GM23248 (cell line): ENCODE data around the gene DAAM1. TPM values are rescaled to one million over a fixed set of nuclear protein-coding genes. Genes with fewer than 3 reads are reported as not detected.

Experiments used
- DNase-seq: peaks from one replicate; pipeline ENCODE4 v3.0.0-alpha.2; 2015
- H2AFZ ChIP-seq: fragments of 200-600 bp; sonication (generic); 2 replicates; pipeline ENCODE4 v1.6.1; 2016; ENCODE audit warnings: antibody characterized with exemption
- H3F3A ChIP-seq: fragments of 200-600 bp; sonication (generic); 2 replicates; pipeline ENCODE4 v1.6.1; 2016; ENCODE audit warnings: mild to moderate bottlenecking, antibody characterized with exemption, mixed run types; ENCODE audit not compliant: insufficient read depth
- H3K27ac ChIP-seq: fragments of 200-600 bp; sonication (generic); 2 replicates; pipeline ENCODE4 v1.5.1; 2016; ENCODE audit warnings: mild to moderate bottlenecking
- H3K27me3 ChIP-seq: fragments of 200-600 bp; sonication (generic); replicated peaks from 2 replicates; pipeline ENCODE4 v1.6.1; 2016; ENCODE audit warnings: mild to moderate bottlenecking; ENCODE audit not compliant: insufficient read depth
- H3K36me3 ChIP-seq: fragments of 200-600 bp; sonication (generic); 2 replicates; pipeline ENCODE4 v1.6.1; 2016; ENCODE audit warnings: low read depth, mild to moderate bottlenecking
- H3K4me1 ChIP-seq: fragments of 200-600 bp; sonication (generic); 2 replicates; pipeline ENCODE4 v1.6.1; 2016; ENCODE audit warnings: mild to moderate bottlenecking; ENCODE audit not compliant: insufficient read depth
- H3K4me2 ChIP-seq: fragments of 200-600 bp; sonication (generic); one replicate; pipeline ENCODE4 v1.6.1; 2016; ENCODE audit warnings: mild to moderate bottlenecking; ENCODE audit not compliant: unreplicated experiment
- H3K4me3 ChIP-seq: fragments of 200-600 bp; sonication (generic); 2 replicates; pipeline ENCODE4 v1.5.1; 2016; ENCODE audit warnings: mild to moderate bottlenecking
- H3K79me2 ChIP-seq: fragments of 200-600 bp; sonication (generic); 2 replicates; pipeline ENCODE4 v1.6.1; 2016; ENCODE audit warnings: mild to moderate bottlenecking; ENCODE audit not compliant: insufficient read depth
- H3K9ac ChIP-seq: fragments of 200-600 bp; sonication (generic); 2 replicates; pipeline ENCODE4 v1.6.1; 2016; ENCODE audit warnings: mild to moderate bottlenecking
- H3K9me2 ChIP-seq: fragments of 200-600 bp; sonication (generic); 2 replicates; pipeline ENCODE4 v1.6.1; 2016; ENCODE audit warnings: mixed run types, mild to moderate bottlenecking, moderate library complexity; ENCODE audit not compliant: insufficient read depth
- H3K9me3 ChIP-seq: fragments of 200-600 bp; sonication (generic); one replicate; pipeline ENCODE4 v1.6.1; 2017; ENCODE audit warnings: low read depth
- H4K20me1 ChIP-seq: fragments of 200-600 bp; sonication (generic); 2 replicates; pipeline ENCODE4 v1.6.0; 2016; ENCODE audit not compliant: insufficient read depth
- EZH2 ChIP-seq: fragments of 200-600 bp; sonication (generic); IDR thresholded peaks from 2 replicates; pipeline ENCODE4 v1.6.1; 2018; ENCODE audit warnings: antibody characterized with exemption, mild to moderate bottlenecking; ENCODE audit not compliant: insufficient read depth, poor library complexity, severe bottlenecking
- EZH2phosphoT487 ChIP-seq: fragments of 200-600 bp; sonication (generic); IDR thresholded peaks from 2 replicates; pipeline ENCODE4 v1.6.1; 2018; ENCODE audit warnings: antibody characterized with exemption, moderate library complexity, mild to moderate bottlenecking, low read depth; ENCODE audit not compliant: insufficient read depth
- WGBS, 2 experiments: methylation state at CpG; one replicate each; pipeline ENCODE4 v1.1.6; 2015 to 2017; ENCODE audit warnings: low lambda C conversion rate in 2 of 2, low coverage in 1 of 2; ENCODE audit errors: missing lambda C conversion rate in 2 of 2; 5-methylcytosine and 5-hydroxymethylcytosine counted together
- in situ Hi-C: fragments of 300-500 bp; cut with MboI; formaldehyde crosslinking; loops from 2 replicates; pipeline ENCODE4 v1.15.0; 2020
- polyA plus RNA-seq: library from polyadenylated mRNA; unstranded; fragments of >200 nt; fragmentation: Nextera tagmentation; extraction: Ambion mirVana; gene quantifications from 2 replicates; pipeline ENCODE4 v1.2.1, GENCODE V29; 2016
- total RNA-seq: library from RNA; depleted of rRNA; stranded (reverse); fragments of >200 nt; shearing (Covaris generic); gene quantifications from 2 replicates; pipeline ENCODE4 v1.2.3, GENCODE V29; 2014

Gene DAAM1
- total and polyA plus RNA-seq, 2 experiments from 2014 or later, result 17.4 to 17.5 TPM

- no peak overlapping the region for H3K9ac ChIP-seq
- WGBS, 2 experiments, result 7 to 15% methylated on average over 1 of the region's 1 CpG
- H4K20me1 ChIP-seq, result no peaks in the 10 kb centered on the region
- H2AFZ ChIP-seq, result no peak overlapping the region
- in situ Hi-C loops, result no loop called here
- no peak for DNase-seq
- no peaks in the 10 kb centered on the region for H3K9me3 ChIP-seq
- H3F3A ChIP-seq, result no peaks in the 10 kb centered on the region
- no peaks in the 10 kb centered on the region for H3K36me3 ChIP-seq
- H3K27ac ChIP-seq, result no peak overlapping the region
- no peak overlapping the region for H3K4me3 ChIP-seq
- H3K9me2 ChIP-seq, result no peaks in the 10 kb centered on the region
- H3K4me1 ChIP-seq, result no peaks in the 10 kb centered on the region
- no peak for TF ChIP-seq EZH2
- TF ChIP-seq EZH2phosphoT487, result no peak
- no peak overlapping the region for H3K4me2 ChIP-seq
- no peaks in the 10 kb centered on the region for H3K79me2 ChIP-seq
- H3K27me3 ChIP-seq, result no peaks in the 10 kb centered on the region
Measured at GRCh38 chr14:59147007-59147406, 41.5 kb upstream of the DAAM1 start.

GRCh38 chr14:59148334-59148900 is 40.0 kb upstream of the DAAM1 start:
- 76 to 78% methylated on average over 4 of the region's 4 CpGs for WGBS, 2 experiments
- no peaks in the 10 kb centered on the region for H4K20me1 ChIP-seq
- no peaks in the 10 kb centered on the region for H3K9me2 ChIP-seq
- no peak overlapping the region for H3K9ac ChIP-seq
- H3F3A ChIP-seq, result no peaks in the 10 kb centered on the region
- no peak overlapping the region for H2AFZ ChIP-seq
- in situ Hi-C loops, result no loop called here
- H3K4me1 ChIP-seq, result no peaks in the 10 kb centered on the region
- no peaks in the 10 kb centered on the region for H3K27me3 ChIP-seq
- no peak for DNase-seq
- H3K4me3 ChIP-seq, result no peak overlapping the region
- H3K27ac ChIP-seq, result no peak overlapping the region
- H3K36me3 ChIP-seq, result no peaks in the 10 kb centered on the region
- H3K9me3 ChIP-seq, result no peaks in the 10 kb centered on the region
- TF ChIP-seq EZH2phosphoT487 (no peak), EZH2 (no peak)
- no peak overlapping the region for H3K4me2 ChIP-seq
- H3K79me2 ChIP-seq, result no peaks in the 10 kb centered on the region

GRCh38 chr14:59150990-59151389 is 37.5 kb upstream of the DAAM1 start:
- in situ Hi-C loops, result no loop called here
- Histone ChIP-seq H3K27ac (no peak overlapping the region), H3K27me3 (no peaks in the 10 kb centered on the region), H3K9me2 (no peaks in the 10 kb centered on the region), H3K4me1 (no peaks in the 10 kb centered on the region), H3F3A (no peaks in the 10 kb centered on the region), H3K4me2 (no peak overlapping the region), H4K20me1 (no peaks in the 10 kb centered on the region), H3K9me3 (no peaks in the 10 kb centered on the region), H2AFZ (no peak overlapping the region), H3K9ac (no peak overlapping the region), H3K79me2 (no peaks in the 10 kb centered on the region), H3K36me3 (no peaks in the 10 kb centered on the region), H3K4me3 (no peak overlapping the region)
- WGBS, 2 experiments, result 75 to 84% methylated on average over 2 of the region's 2 CpGs
- no peak for DNase-seq
- TF ChIP-seq EZH2 (no peak), EZH2phosphoT487 (no peak)

- H3K4me1 ChIP-seq, result no peaks in the 10 kb centered on the region
- H3K9me3 ChIP-seq, result no peaks in the 10 kb centered on the region
- no peaks in the 10 kb centered on the region for H3K79me2 ChIP-seq
- in situ Hi-C loops, result no loop called here
- H3K9me2 ChIP-seq, result no peaks in the 10 kb centered on the region
- H3K27ac ChIP-seq, result no peak overlapping the region
- no peak overlapping the region for H3K4me2 ChIP-seq
- no peak overlapping the region for H3K9ac ChIP-seq
- TF ChIP-seq EZH2, result no peak
- TF ChIP-seq EZH2phosphoT487, result no peak
- no peak overlapping the region for H3K4me3 ChIP-seq
- H3K36me3 ChIP-seq, result no peaks in the 10 kb centered on the region
- no peak for DNase-seq
- H4K20me1 ChIP-seq, result no peaks in the 10 kb centered on the region
- 76 to 77% methylated on average over 2 of the region's 2 CpGs for WGBS, 2 experiments
- H2AFZ ChIP-seq, result no peak overlapping the region
- H3K27me3 ChIP-seq, result no peaks in the 10 kb centered on the region
- H3F3A ChIP-seq, result no peaks in the 10 kb centered on the region
Measured at GRCh38 chr14:59154373-59154772, 34.1 kb upstream of the DAAM1 start.

GRCh38 chr14:59155886-59156285 is 32.6 kb upstream of the DAAM1 start:
- no peak for TF ChIP-seq EZH2phosphoT487
- TF ChIP-seq EZH2, result no peak
- no peak for DNase-seq

More at GRCh38 chr14:59155886-59156285, 32.6 kb upstream of the DAAM1 start:
- no peak overlapping the region for H3K4me3 ChIP-seq
- H3K36me3 ChIP-seq, result no peaks in the 10 kb centered on the region
- no peak overlapping the region for H3K4me2 ChIP-seq
- in situ Hi-C loops, result no loop called here
- H3F3A ChIP-seq, result no peaks in the 10 kb centered on the region
- no peaks in the 10 kb centered on the region for H3K27me3 ChIP-seq
- no peaks in the 10 kb centered on the region for H3K9me3 ChIP-seq
- H3K4me1 ChIP-seq, result peaks cover 4% of the 10 kb centered on the region
- no peak overlapping the region for H3K9ac ChIP-seq
- H3K27ac ChIP-seq, result no peak overlapping the region
- H3K79me2 ChIP-seq, result no peaks in the 10 kb centered on the region
- no peaks in the 10 kb centered on the region for H3K9me2 ChIP-seq
- 65 to 78% methylated on average over 3 of the region's 3 CpGs for WGBS, 2 experiments
- H2AFZ ChIP-seq, result no peak overlapping the region
- H4K20me1 ChIP-seq, result no peaks in the 10 kb centered on the region
